HUES48 (cell line): ENCODE data around the gene KCNK5.

ENCODE experiments used
- H3K27ac ChIP-seq: one replicate; pipeline ENCODE4 v1.7.0; 2013; ENCODE audit warnings: low read depth, low read length, inconsistent platforms
- H3K27me3 ChIP-seq: 2 replicates; pipeline ENCODE4 v1.6.1; 2013; ENCODE audit warnings: mild to moderate bottlenecking, low read length; ENCODE audit not compliant: control insufficient read depth, insufficient read depth
- H3K36me3 ChIP-seq: 2 replicates; pipeline ENCODE4 v1.6.1; 2013; ENCODE audit warnings: low read length; ENCODE audit not compliant: control insufficient read depth, insufficient read depth
- H3K4me1 ChIP-seq: 2 replicates; pipeline ENCODE4 v1.6.1; 2013; ENCODE audit warnings: mild to moderate bottlenecking, low read length; ENCODE audit not compliant: control insufficient read depth, insufficient read depth
- H3K4me3 ChIP-seq: 2 replicates; pipeline ENCODE4 v1.5.1; 2013; ENCODE audit warnings: mild to moderate bottlenecking, low read depth, low read length
- H3K9ac ChIP-seq: 2 replicates; pipeline ENCODE4 v1.6.1; 2013; ENCODE audit warnings: mild to moderate bottlenecking, low read depth, low read length, moderate library complexity
- H3K9me3 ChIP-seq: 2 replicates; pipeline ENCODE4 v1.6.1; 2013; ENCODE audit warnings: low read length; ENCODE audit not compliant: control insufficient read depth, insufficient read depth

Gene KCNK5

GRCh38 chr6:39184906-39185580 lies 44.2 kb downstream of the KCNK5 start:
- Histone ChIP-seq H3K4me1 (no peaks in the 10 kb centered on the region), H3K27me3 (no peaks in the 10 kb centered on the region), H3K9me3 (no peaks in the 10 kb centered on the region), H3K4me3 (no peak overlapping the region), H3K9ac (no peak overlapping the region), H3K36me3 (peaks cover 22% of the 10 kb centered on the region), H3K27ac (no peak overlapping the region)

GRCh38 chr6:39182604-39183003 lies 46.7 kb downstream of the KCNK5 start:
- Histone ChIP-seq H3K4me3 (no peak overlapping the region), H3K9me3 (no peaks in the 10 kb centered on the region), H3K9ac (no peak overlapping the region), H3K27me3 (no peaks in the 10 kb centered on the region), H3K36me3 (peaks cover 8% of the 10 kb centered on the region; the same call in 1 of the 2 replicates), H3K27ac (no peak overlapping the region), H3K4me1 (no peaks in the 10 kb centered on the region)

GRCh38 chr6:39181826-39182225 lies 47.4 kb downstream of the KCNK5 start:
- H3K27ac ChIP-seq, result no peak overlapping the region
- no peaks in the 10 kb centered on the region for H3K27me3 ChIP-seq
- H3K9me3 ChIP-seq, result peaks cover 8% of the 10 kb centered on the region; the same call in 1 of the 2 replicates
- no peak overlapping the region for H3K4me3 ChIP-seq
- H3K36me3 ChIP-seq, result peaks cover 8% of the 10 kb centered on the region; the same call in 1 of the 2 replicates
- no peak overlapping the region for H3K9ac ChIP-seq
- H3K4me1 ChIP-seq, result no peaks in the 10 kb centered on the region

GRCh38 chr6:39181333-39181732 lies 47.9 kb downstream of the KCNK5 start:
- no peak overlapping the region for H3K27ac ChIP-seq
- no peak overlapping the region for H3K4me3 ChIP-seq
- no peaks in the 10 kb centered on the region for H3K27me3 ChIP-seq
- H3K4me1 ChIP-seq, result no peaks in the 10 kb centered on the region
- no peak overlapping the region for H3K9ac ChIP-seq
- H3K9me3 ChIP-seq, result peaks cover 9% of the 10 kb centered on the region; the same call in 1 of the 2 replicates
- peaks cover 4% of the 10 kb centered on the region; the same call in 1 of the 2 replicates for H3K36me3 ChIP-seq

GRCh38 chr6:39178804-39179203 lies 50.5 kb downstream of the KCNK5 start:
- Histone ChIP-seq H3K4me1 (no peaks in the 10 kb centered on the region), H3K4me3 (no peak overlapping the region), H3K9ac (no peak overlapping the region), H3K27me3 (no peaks in the 10 kb centered on the region), H3K9me3 (peaks cover 9% of the 10 kb centered on the region; the same call in 1 of the 2 replicates), H3K27ac (no peak overlapping the region), H3K36me3 (no peaks in the 10 kb centered on the region)

- no peaks in the 10 kb centered on the region for H3K27me3 ChIP-seq
- H3K9me3 ChIP-seq, result peaks cover 9% of the 10 kb centered on the region; the same call in 1 of the 2 replicates
- no peak overlapping the region for H3K9ac ChIP-seq
- H3K4me3 ChIP-seq, result no peak overlapping the region
- no peaks in the 10 kb centered on the region for H3K36me3 ChIP-seq
- no peak overlapping the region for H3K27ac ChIP-seq
- no peaks in the 10 kb centered on the region for H3K4me1 ChIP-seq
These were observed 51.0 kb downstream of the KCNK5 start for GRCh38 chr6:39178235-39178634.

- H3K9ac ChIP-seq, result no peak overlapping the region
- H3K27me3 ChIP-seq, result no peaks in the 10 kb centered on the region
- no peak overlapping the region for H3K27ac ChIP-seq
- no peaks in the 10 kb centered on the region for H3K4me1 ChIP-seq
- no peaks in the 10 kb centered on the region for H3K36me3 ChIP-seq
- H3K9me3 ChIP-seq, result peaks cover 9% of the 10 kb centered on the region; the same call in 1 of the 2 replicates
- H3K4me3 ChIP-seq, result no peak overlapping the region
These were observed 52.1 kb downstream of the KCNK5 start for GRCh38 chr6:39177130-39177529.

- Histone ChIP-seq H3K36me3 (no peaks in the 10 kb centered on the region), H3K9ac (no peak overlapping the region), H3K27ac (no peak overlapping the region), H3K27me3 (0 out of 2 replicates have a peak, but pooled peaks cover 1% of the 10 kb centered on the region), H3K4me1 (no peaks in the 10 kb centered on the region), H3K9me3 (peaks cover 16% of the 10 kb centered on the region; the same call in 1 of the 2 replicates), H3K4me3 (no peak overlapping the region)
These were observed 56.0 kb downstream of the KCNK5 start for GRCh38 chr6:39173270-39173669.

- peaks cover 10% of the 10 kb centered on the region; the same call in 1 of the 2 replicates for H3K27me3 ChIP-seq
- no peak overlapping the region for H3K9ac ChIP-seq
- no peak overlapping the region for H3K27ac ChIP-seq
- H3K4me3 ChIP-seq, result no peak overlapping the region
- peaks cover 14% of the 10 kb centered on the region; the same call in 1 of the 2 replicates for H3K9me3 ChIP-seq
- no peaks in the 10 kb centered on the region for H3K4me1 ChIP-seq
- H3K36me3 ChIP-seq, result no peaks in the 10 kb centered on the region
These were observed 56.9 kb downstream of the KCNK5 start for GRCh38 chr6:39172377-39172757.

- H3K27ac ChIP-seq, result no peak overlapping the region
- H3K9ac ChIP-seq, result no peak overlapping the region
- H3K4me3 ChIP-seq, result no peak overlapping the region
- H3K9me3 ChIP-seq, result peaks cover 8% of the 10 kb centered on the region; the same call in 1 of the 2 replicates
- H3K4me1 ChIP-seq, result no peaks in the 10 kb centered on the region
- H3K27me3 ChIP-seq, result peaks cover 16% of the 10 kb centered on the region; the same call in 1 of the 2 replicates
- H3K36me3 ChIP-seq, result no peaks in the 10 kb centered on the region
These were observed 57.5 kb downstream of the KCNK5 start for GRCh38 chr6:39171489-39172376.

- Histone ChIP-seq H3K4me3 (no peak overlapping the region), H3K36me3 (no peaks in the 10 kb centered on the region), H3K9ac (no peak overlapping the region), H3K4me1 (no peaks in the 10 kb centered on the region), H3K9me3 (peaks cover 8% of the 10 kb centered on the region; the same call in 1 of the 2 replicates), H3K27ac (no peak overlapping the region), H3K27me3 (peaks cover 16% of the 10 kb centered on the region; the same call in 1 of the 2 replicates)
These were observed 58.4 kb downstream of the KCNK5 start for GRCh38 chr6:39170860-39171259.
